ENCODE data around the gene GSK3A.

GRCh38 chr19:42234364-42234763 lies 8.0 kb downstream of the GSK3A start:
- TF ChIP-seq, protein P1, sequence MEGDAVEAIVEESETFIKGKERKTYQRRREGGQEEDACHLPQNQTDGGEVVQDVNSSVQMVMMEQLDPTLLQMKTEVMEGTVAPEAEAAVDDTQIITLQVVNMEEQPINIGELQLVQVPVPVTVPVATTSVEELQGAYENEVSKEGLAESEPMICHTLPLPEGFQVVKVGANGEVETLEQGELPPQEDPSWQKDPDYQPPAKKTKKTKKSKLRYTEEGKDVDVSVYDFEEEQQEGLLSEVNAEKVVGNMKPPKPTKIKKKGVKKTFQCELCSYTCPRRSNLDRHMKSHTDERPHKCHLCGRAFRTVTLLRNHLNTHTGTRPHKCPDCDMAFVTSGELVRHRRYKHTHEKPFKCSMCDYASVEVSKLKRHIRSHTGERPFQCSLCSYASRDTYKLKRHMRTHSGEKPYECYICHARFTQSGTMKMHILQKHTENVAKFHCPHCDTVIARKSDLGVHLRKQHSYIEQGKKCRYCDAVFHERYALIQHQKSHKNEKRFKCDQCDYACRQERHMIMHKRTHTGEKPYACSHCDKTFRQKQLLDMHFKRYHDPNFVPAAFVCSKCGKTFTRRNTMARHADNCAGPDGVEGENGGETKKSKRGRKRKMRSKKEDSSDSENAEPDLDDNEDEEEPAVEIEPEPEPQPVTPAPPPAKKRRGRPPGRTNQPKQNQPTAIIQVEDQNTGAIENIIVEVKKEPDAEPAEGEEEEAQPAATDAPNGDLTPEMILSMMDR (IDR thresholded peaks at IDR 0.05): no peak
- TF ChIP-seq POLR2A (IDR thresholded peaks at IDR 0.05): no peak
